B cell (primary cell): ENCODE results near the gene PPP1R3D.

Experiments used
- EZH2 ChIP-seq: IDR thresholded peaks from 2 replicates; pipeline ENCODE4 v1.6.1; 2012; ENCODE audit warnings: borderline replicate concordance, low read depth, mild to moderate bottlenecking, moderate library complexity, low read length; ENCODE audit not compliant: insufficient read depth, poor library complexity, severe bottlenecking
- TF ChIP-seq, protein P1 (sequence below): fragments of 200-600 bp; IDR thresholded peaks from one replicate; pipeline ENCODE4 v1.8.0; 2022; ENCODE audit warnings: antibody characterized with exemption, mild to moderate bottlenecking

DNA sequence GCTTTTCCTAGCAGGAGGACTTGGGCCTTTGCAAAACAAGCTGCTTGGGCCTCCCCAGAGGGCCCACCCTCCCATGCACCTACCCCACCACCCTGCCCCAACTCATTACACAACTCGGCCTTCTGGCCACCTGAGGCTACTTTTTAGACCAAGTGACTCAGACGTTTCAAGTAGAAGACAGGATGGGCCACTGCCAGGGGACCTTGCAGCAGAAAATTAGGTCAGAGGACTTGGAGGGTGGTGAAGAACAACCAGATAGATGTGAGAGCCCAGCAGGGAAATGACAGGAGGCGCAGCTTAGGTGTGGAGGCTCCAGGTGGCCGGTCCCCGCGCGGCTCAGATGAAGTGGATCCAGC is 1.4 kb downstream of the PPP1R3D start:
- TF ChIP-seq, protein P1, sequence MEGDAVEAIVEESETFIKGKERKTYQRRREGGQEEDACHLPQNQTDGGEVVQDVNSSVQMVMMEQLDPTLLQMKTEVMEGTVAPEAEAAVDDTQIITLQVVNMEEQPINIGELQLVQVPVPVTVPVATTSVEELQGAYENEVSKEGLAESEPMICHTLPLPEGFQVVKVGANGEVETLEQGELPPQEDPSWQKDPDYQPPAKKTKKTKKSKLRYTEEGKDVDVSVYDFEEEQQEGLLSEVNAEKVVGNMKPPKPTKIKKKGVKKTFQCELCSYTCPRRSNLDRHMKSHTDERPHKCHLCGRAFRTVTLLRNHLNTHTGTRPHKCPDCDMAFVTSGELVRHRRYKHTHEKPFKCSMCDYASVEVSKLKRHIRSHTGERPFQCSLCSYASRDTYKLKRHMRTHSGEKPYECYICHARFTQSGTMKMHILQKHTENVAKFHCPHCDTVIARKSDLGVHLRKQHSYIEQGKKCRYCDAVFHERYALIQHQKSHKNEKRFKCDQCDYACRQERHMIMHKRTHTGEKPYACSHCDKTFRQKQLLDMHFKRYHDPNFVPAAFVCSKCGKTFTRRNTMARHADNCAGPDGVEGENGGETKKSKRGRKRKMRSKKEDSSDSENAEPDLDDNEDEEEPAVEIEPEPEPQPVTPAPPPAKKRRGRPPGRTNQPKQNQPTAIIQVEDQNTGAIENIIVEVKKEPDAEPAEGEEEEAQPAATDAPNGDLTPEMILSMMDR, result no peak
- no peak for TF ChIP-seq EZH2
